Loucy (cell line): ENCODE data around the gene SARM1.

Experiments
- H2AFZ ChIP-seq: fragments of 200-600 bp; sonication (generic); 2 replicates; pipeline ENCODE4 v1.6.0; 2016; ENCODE audit warnings: antibody characterized with exemption, mild to moderate bottlenecking, low read length, moderate library complexity
- H3F3A ChIP-seq: fragments of 200-600 bp; 2 replicates; pipeline ENCODE4 v1.6.0; 2016; ENCODE audit warnings: antibody characterized with exemption, low read depth, mild to moderate bottlenecking
- H3K27me3 ChIP-seq: fragments of 200-600 bp; sonication (generic); 2 replicates; pipeline ENCODE4 v1.6.1; 2014; ENCODE audit warnings: low read length, mild to moderate bottlenecking; ENCODE audit not compliant: insufficient read depth, poor library complexity, severe bottlenecking
- H3K36me3 ChIP-seq: fragments of 200-600 bp; sonication (generic); 2 replicates; pipeline ENCODE4 v1.6.1; 2016; ENCODE audit warnings: low read length; ENCODE audit not compliant: insufficient read depth
- H3K4me1 ChIP-seq: fragments of 200-600 bp; sonication (generic); 2 replicates; pipeline ENCODE4 v1.5.1; 2014; ENCODE audit warnings: low read length, mild to moderate bottlenecking; ENCODE audit not compliant: insufficient read depth, poor library complexity, severe bottlenecking
- H3K4me2 ChIP-seq: fragments of 200-600 bp; sonication (generic); 2 replicates; pipeline ENCODE4 v1.6.0; 2014; ENCODE audit warnings: antibody characterized with exemption, low read length, low read depth, mild to moderate bottlenecking; ENCODE audit not compliant: poor library complexity, severe bottlenecking
- H3K4me3 ChIP-seq: fragments of 200-600 bp; sonication (generic); 2 replicates; pipeline ENCODE4 v1.5.1; 2014; ENCODE audit warnings: low read length, mild to moderate bottlenecking, mixed read lengths; ENCODE audit not compliant: poor library complexity, severe bottlenecking
- H3K79me2 ChIP-seq: fragments of 200-600 bp; sonication (generic); 2 replicates; pipeline ENCODE4 v1.6.1; 2014; ENCODE audit warnings: low read length; ENCODE audit not compliant: insufficient read depth
- H3K9ac ChIP-seq: fragments of 200-600 bp; sonication (generic); 2 replicates; pipeline ENCODE4 v1.6.0; 2014; ENCODE audit warnings: mild to moderate bottlenecking, low read depth, low read length, moderate library complexity; ENCODE audit not compliant: poor library complexity, severe bottlenecking
- H3K9me2 ChIP-seq: fragments of 200-600 bp; sonication (generic); replicated peaks from 2 replicates; pipeline ENCODE4 v1.6.1; 2016; ENCODE audit warnings: low read depth, low read length, mixed read lengths
- H3K9me3 ChIP-seq: fragments of 200-600 bp; sonication (generic); 2 replicates; pipeline ENCODE4 v1.6.1; 2014; ENCODE audit warnings: mild to moderate bottlenecking, antibody characterized with exemption, low read length, low read depth; ENCODE audit not compliant: insufficient read depth
- H4K20me1 ChIP-seq: fragments of 200-600 bp; sonication (generic); 2 replicates; pipeline ENCODE4 v1.6.0; 2014; ENCODE audit warnings: antibody characterized with exemption, low read length, mild to moderate bottlenecking; ENCODE audit not compliant: insufficient read depth, poor library complexity, severe bottlenecking
- CTCF ChIP-seq: fragments of 200-600 bp; sonication (generic); conservative IDR thresholded peaks from 2 replicates; pipeline ENCODE4 v1.5.1; 2014; ENCODE audit warnings: mild to moderate bottlenecking, antibody characterized with exemption, low read length
- EZH2phosphoT487 ChIP-seq: fragments of 200-600 bp; IDR thresholded peaks from 2 replicates; pipeline ENCODE4 v1.6.1; 2018; ENCODE audit warnings: antibody characterized with exemption, mild to moderate bottlenecking, moderate library complexity, borderline replicate concordance

The SARM1 gene

GRCh38 chr17:28415886-28416285, 44.4 kb downstream of the SARM1 start:
- Histone ChIP-seq H3K9me2 (no peaks in the 10 kb centered on the region), H3K4me3 (no peak overlapping the region), H4K20me1 (no peaks in the 10 kb centered on the region), H3K9me3 (no peaks in the 10 kb centered on the region), H3K9ac (no peak overlapping the region), H3K4me1 (no peaks in the 10 kb centered on the region), H3F3A (no peaks in the 10 kb centered on the region), H3K27me3 (no peaks in the 10 kb centered on the region), H3K36me3 (no peaks in the 10 kb centered on the region), H3K79me2 (no peaks in the 10 kb centered on the region), H3K4me2 (no peak overlapping the region), H2AFZ (no peak overlapping the region)
- no peak for TF ChIP-seq CTCF
- no peak for TF ChIP-seq EZH2phosphoT487

DNA sequence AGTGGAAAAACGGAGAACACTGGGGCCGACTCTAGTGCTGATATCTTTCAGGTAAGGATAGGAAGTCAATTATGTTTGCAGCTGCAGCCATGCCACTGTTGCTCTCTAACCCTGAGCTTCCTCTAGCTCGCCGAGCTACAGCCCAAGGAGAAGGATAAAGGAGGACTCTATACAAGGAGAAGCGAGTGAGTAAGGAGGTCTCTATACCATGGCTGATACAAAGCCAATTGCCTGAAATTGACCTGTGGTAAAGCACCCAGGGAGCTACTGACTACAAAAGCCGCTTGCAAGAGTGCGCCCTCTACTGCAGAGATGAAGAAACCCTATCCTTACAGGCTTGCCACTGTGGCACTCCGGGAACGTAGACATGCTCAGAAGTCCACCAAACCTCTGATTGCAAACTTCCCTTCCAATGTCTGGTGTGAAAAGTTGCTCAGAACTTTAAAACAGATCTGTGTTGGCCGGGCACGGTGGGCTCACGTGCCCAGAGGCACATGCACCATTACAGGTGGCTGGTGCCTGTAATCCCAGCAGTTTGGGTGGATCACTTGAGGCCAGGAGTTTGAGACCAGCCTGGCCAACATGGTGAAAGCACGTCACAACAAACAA, 45.3 kb downstream of the SARM1 start:
- H3K9me3 ChIP-seq: no peaks in the 10 kb centered on the region
- TF ChIP-seq CTCF: peak; percentile 90; the same call in 1 of the 2 replicates
- no peak for TF ChIP-seq EZH2phosphoT487
- no peaks in the 10 kb centered on the region for H3K79me2 ChIP-seq
- H3K4me1 ChIP-seq: no peaks in the 10 kb centered on the region
- no peaks in the 10 kb centered on the region for H3K27me3 ChIP-seq
- no peak overlapping the region for H3K4me3 ChIP-seq
- no peaks in the 10 kb centered on the region for H4K20me1 ChIP-seq
- H3K4me2 ChIP-seq: no peak overlapping the region
- peak overlapping the region; percentile 85 for H2AFZ ChIP-seq
- H3K9ac ChIP-seq: no peak overlapping the region
- H3K36me3 ChIP-seq: no peaks in the 10 kb centered on the region
- no peaks in the 10 kb centered on the region for H3F3A ChIP-seq
- no peaks in the 10 kb centered on the region for H3K9me2 ChIP-seq

- Histone ChIP-seq H3K36me3 (no peaks in the 10 kb centered on the region), H4K20me1 (no peaks in the 10 kb centered on the region), H3K9me3 (no peaks in the 10 kb centered on the region), H3F3A (no peaks in the 10 kb centered on the region), H3K27me3 (no peaks in the 10 kb centered on the region), H3K4me1 (no peaks in the 10 kb centered on the region), H3K9me2 (no peaks in the 10 kb centered on the region), H2AFZ (no peak overlapping the region), H3K9ac (no peak overlapping the region), H3K4me2 (no peak overlapping the region), H3K4me3 (no peak overlapping the region), H3K79me2 (no peaks in the 10 kb centered on the region)
- TF ChIP-seq CTCF (no peak), EZH2phosphoT487 (no peak)
These were observed 50.4 kb downstream of the SARM1 start for GRCh38 chr17:28421787-28422305.
